ENCODE data around the gene SNN. TPM values are rescaled to one million over a fixed set of nuclear protein-coding genes. Genes with fewer than 3 reads are reported as not detected.

The SNN gene
- total RNA-seq, 2 donors from 2014 or later: 7.5 to 10.9 TPM

- DNase-seq (no peak), ATAC-seq (no peak)
- intact Hi-C loops (cut with DNase I): no loop called here
- Histone ChIP-seq H3K27ac (peak overlapping the region in 1 of 4 donors; percentile 41), H3K36me3 (replicated peaks in 1 of 2; ENCODE audit: insufficient read depth in 1 of 2, low read depth in 2 of 2) (peaks cover 0 to 12% of the 10 kb centered on the region in 2 donors), H3K27me3 (no peaks in the 10 kb centered on the region), H3K4me1 (peaks cover 77% of the 10 kb centered on the region), H3K4me3 (no peak overlapping the region), H3K9me3 (no peaks in the 10 kb centered on the region)
- 54 to 76% methylated on average over 4 of the region's 4 CpGs for WGBS, 2 donors
- TF ChIP-seq CTCF (IDR thresholded peaks at IDR 0.05): no peak
- no peak for TF ChIP-seq POLR2A (IDR thresholded peaks at IDR 0.05)
Observed at GRCh38 chr16:11727796-11728543, 59.7 kb downstream of the SNN start.

Other genes starting within 250 kb of the SNN start
- 10 to 100 TPM; 24.9 to 25.7 TPM for gene LITAF, start 81.5 kb upstream of the SNN start, total RNA-seq
- 10 to 100 TPM; 38.4 to 90.3 TPM for gene TXNDC11, start 74.4 kb downstream of the SNN start, total RNA-seq
- 10 to 100 TPM; 26.4 to 49.5 TPM for gene ZC3H7A, start 128.8 kb downstream of the SNN start, total RNA-seq
- gene RSL1D1, start 183.1 kb downstream of the SNN start, total RNA-seq: 100 to 1,000 TPM; 199 to 246 TPM
- 10 to 100 TPM; 22.4 to 43.6 TPM for gene GSPT1, start 247.5 kb downstream of the SNN start, total RNA-seq